ENCODE results near the gene LRRN4. TPM values are rescaled to one million over a fixed set of nuclear protein-coding genes. Genes with fewer than 3 reads are reported as not detected.

LRRN4 gene
- total and polyA plus RNA-seq, 2 of the 8 experiments (the other 6 are each of a cell fraction or from before 2014, with no cell fraction given), result 0.21 to 0.89 TPM

GRCh38 chr20:6044115-6044514 lies 9.7 kb downstream of the LRRN4 start (continued):
- no peak for TF ChIP-seq CHD7 (IDR thresholded peaks at IDR 0.05; ENCODE audit: insufficient replicate concordance, low read length)
- TF ChIP-seq SIX5 (IDR thresholded peaks at IDR 0.05; ENCODE audit: low read depth, low read length), result peak; percentile 35
- peak; percentile 44; the same call in 1 of the 2 replicates for TF ChIP-seq YY1 (IDR thresholded peaks at IDR 0.05; ENCODE audit: low read depth, low read length)

Measured in H1 (cell line).